ENCODE data around the gene TNIP1.

TNIP1 gene

DNA sequence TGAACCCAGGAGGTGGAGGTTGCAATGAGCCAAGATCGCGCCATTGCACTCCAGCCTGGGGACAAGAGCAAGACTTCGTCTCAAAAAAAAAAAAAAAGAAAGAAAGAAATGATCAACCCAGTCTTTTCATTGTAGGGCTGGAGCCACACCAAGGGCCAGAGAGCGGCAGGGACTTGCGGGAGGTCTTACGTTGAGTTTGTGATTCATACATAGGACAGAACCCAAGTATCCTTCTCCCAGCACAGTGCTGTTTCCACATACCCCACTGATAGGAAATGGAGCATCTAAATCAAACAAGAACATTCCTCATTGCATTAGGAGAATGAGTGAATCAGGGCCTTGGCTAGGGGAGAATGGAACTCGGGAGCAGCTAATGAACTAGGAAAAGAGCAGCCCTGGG is 3.5 kb upstream of the TNIP1 start:
- in situ Hi-C loops (cut with MboI; ENCODE audit: low sequenced_read_pairs): no loop called here

- in situ Hi-C loops (cut with MboI; ENCODE audit: low sequenced_read_pairs): no loop called here
Measured at GRCh38 chr5:151083081-151083676, 2.3 kb upstream of the TNIP1 start.

- in situ Hi-C loops (cut with MboI; ENCODE audit: low sequenced_read_pairs): no loop called here
Measured at GRCh38 chr5:151082282-151082902, 1.6 kb upstream of the TNIP1 start.

DNA sequence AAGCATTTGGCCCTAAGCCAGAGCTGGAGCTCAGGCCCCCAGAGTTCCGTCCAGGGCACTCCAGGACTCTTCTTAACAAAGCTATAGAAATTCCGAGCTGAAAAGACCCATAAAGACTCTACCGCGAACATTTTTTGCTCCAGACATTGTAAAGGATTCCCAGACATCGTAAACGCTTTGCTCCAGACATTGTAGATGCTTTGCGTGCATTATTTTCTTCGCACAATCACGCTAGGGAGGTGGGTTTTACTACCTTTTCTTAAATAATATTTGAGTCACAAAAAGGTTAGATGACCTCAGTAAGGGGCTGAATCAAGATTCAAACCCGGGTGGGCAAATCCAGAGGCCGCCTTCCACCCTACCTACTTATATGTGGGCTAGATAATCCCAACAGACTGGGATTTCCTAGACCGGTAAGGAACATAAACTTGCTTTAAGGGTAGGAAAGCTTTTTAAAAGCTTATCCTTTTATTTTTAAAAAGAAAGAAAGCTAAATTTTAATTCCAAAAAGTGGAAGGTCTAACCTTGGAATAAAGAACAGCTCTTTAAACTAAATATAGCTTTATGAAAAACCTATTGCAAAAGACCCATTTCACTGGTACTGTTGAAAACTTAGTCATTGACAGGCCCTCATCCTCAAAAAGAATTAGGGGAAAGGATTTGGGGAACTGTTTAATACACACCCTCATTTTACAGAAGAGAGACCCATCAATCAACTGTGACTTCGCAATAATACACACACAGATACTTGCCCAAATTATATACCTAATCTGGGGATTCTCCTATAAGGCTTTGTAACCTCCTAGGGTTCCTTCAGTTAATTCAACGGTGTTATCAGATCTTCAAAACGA is 822 bp upstream of the TNIP1 start:
- in situ Hi-C loops (cut with MboI; ENCODE audit: low sequenced_read_pairs): no loop called here

- in situ Hi-C loops (cut with MboI; ENCODE audit: low sequenced_read_pairs): no loop called here
Measured at GRCh38 chr5:151079838-151080612, 809 bp downstream of the TNIP1 start.

- in situ Hi-C loops (cut with MboI; ENCODE audit: low sequenced_read_pairs): no loop called here
Measured at GRCh38 chr5:151078490-151079262, 2.2 kb downstream of the TNIP1 start.

- in situ Hi-C loops (cut with MboI; ENCODE audit: low sequenced_read_pairs): no loop called here
Measured at GRCh38 chr5:151077967-151078366, 2.9 kb downstream of the TNIP1 start.

DNA sequence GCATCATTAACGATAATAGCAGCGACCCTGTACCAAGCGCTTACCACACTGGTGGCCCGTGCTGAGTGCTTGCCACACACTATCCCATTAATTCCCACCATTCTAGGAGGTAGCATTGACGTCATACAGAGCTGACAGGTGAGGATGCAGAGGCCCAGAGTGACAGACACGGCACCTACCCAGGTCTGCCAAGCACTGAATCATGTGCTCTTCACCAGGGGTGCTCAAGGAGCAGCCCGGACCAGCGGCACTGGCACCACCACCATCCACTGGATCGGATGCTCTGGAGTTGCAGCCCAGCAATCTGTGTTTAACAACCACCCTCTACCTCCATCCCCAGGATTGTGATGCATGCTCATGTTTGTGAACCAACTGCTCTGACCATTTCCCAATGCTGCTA is 3.4 kb downstream of the TNIP1 start:
- in situ Hi-C loops (cut with MboI; ENCODE audit: low sequenced_read_pairs): no loop called here

DNA sequence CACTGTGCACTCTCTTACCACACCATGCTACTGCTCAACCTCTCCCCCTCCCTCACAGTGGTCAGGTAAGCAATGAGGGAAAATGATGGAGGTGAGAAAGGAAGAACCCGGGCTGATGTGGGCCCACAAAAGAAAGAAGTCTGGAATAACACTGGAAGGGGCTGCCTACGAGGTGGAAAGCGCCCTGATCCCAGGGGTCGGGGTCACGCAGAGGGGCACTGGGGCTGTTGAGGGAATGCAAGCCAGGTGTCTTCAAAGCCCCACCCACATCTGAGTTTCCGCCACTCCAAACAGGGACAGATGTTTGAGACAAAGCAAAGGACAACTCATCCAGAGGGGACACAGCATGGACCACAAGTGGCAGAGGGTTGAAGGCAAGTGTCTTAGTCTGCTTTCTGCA is 4.2 kb downstream of the TNIP1 start:
- in situ Hi-C loops (cut with MboI; ENCODE audit: low sequenced_read_pairs): no loop called here

- in situ Hi-C loops (cut with MboI; ENCODE audit: low sequenced_read_pairs): no loop called here
Measured at GRCh38 chr5:151075698-151076331, 5.0 kb downstream of the TNIP1 start.

- in situ Hi-C loops (cut with MboI; ENCODE audit: low sequenced_read_pairs): no loop called here
Measured at GRCh38 chr5:151074557-151074956, 6.3 kb downstream of the TNIP1 start.

GRCh38 chr5:151073280-151073679 is 7.6 kb downstream of the TNIP1 start:
- in situ Hi-C loops (cut with MboI; ENCODE audit: low sequenced_read_pairs): no loop called here

- in situ Hi-C loops (cut with MboI; ENCODE audit: low sequenced_read_pairs): no loop called here
Measured at GRCh38 chr5:151072630-151073025, 8.2 kb downstream of the TNIP1 start.

DNA sequence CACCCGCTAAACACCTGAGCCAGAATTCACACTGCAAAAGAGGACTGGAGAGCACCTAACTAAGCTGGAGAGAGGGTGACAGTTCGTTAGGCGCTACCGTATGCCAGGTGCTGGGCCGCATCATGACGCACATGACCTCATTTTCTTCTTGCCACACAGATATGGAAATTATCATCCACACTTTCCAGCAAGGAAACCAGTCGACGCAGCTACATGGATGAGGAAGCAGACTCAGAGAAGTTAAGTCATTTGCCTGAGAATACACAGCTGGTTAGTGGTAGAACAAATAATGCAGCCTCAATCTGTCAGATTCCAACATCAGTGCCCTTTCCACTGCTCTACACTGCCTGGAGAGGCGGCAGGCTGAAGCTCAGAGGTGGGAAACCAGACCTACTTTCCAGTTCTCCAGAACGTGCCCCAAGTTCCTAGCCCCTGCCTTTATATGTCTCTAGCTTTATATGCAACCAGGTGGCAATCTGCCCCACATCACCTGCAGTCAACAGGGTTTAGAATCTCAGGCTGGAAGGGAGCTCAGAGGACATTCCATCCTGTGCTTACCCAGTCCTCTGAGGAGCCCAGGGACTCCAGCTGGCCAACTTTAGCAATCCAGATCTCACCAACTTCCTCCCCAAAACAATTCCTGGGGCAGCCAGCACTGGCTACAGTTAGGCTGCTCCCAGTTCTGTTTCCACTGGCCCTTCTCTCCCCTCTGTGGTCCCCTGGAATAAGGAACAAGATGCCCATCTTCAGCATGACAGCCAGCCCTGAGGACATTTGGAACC is 8.8 kb downstream of the TNIP1 start:
- in situ Hi-C loops (cut with MboI; ENCODE audit: low sequenced_read_pairs): no loop called here

- in situ Hi-C loops (cut with MboI; ENCODE audit: low sequenced_read_pairs): no loop called here
Measured at GRCh38 chr5:151071021-151071420, 9.8 kb downstream of the TNIP1 start.

- in situ Hi-C loops (cut with MboI; ENCODE audit: low sequenced_read_pairs): no loop called here
Measured at GRCh38 chr5:151070449-151070848, 10.4 kb downstream of the TNIP1 start.

GRCh38 chr5:151068433-151069197 is 12.2 kb downstream of the TNIP1 start:
- in situ Hi-C loops (cut with MboI; ENCODE audit: low sequenced_read_pairs): no loop called here

DNA sequence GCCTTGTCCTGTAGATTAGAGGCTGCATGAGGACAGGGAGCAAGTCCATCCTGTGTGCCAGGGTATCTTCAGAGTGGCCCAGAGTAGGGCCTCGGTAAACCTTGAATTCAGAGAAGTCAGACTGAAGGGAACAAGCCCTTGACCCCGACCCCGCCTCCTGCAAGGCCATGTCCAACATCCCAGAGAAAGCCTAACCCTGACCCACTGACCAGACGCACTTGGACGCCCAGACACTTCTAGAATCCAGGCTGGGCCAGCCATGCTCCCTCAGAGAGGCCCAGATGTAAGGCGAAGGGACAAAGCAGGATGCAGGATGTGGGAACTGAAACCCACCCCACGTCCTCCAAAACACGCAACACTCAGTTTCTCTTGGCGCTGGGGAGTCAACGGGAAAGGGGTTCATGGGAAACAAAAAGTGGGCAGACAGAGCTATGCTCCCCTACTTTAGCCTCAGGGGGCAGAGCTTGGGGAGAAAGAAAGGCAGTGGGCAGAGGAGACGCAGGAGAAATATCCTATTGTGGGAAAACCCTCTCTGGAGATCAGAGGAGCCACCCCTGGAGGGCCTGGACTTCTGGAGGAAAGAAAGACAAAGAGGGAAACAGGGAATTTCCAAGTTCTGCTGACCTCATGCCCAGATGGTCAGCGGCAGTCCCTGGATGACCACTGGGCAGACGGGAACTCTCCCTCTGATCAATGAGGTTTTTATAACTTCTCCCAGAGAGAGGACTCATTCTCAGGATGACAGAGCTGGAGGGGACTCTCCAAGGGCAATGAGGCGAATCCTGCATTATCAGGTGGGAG is 13.0 kb downstream of the TNIP1 start:
- in situ Hi-C loops (cut with MboI; ENCODE audit: low sequenced_read_pairs): no loop called here

All from HL-60/S4 (cell line).